ENCODE results near the gene FHIT. TPM values are rescaled to one million over a fixed set of nuclear protein-coding genes. Genes with fewer than 3 reads are reported as not detected.

Gene FHIT
- total RNA-seq, 2 donors from 2014 or later, result 10.4 to 15.8 TPM

GRCh38 chr3:59795756-59796155, 1455.5 kb downstream of the FHIT start:
- no peaks in the 10 kb centered on the region for H3K4me1 ChIP-seq
- no peaks in the 10 kb centered on the region for H3K9me3 ChIP-seq
- H3K27ac ChIP-seq, result no peak overlapping the region
- H3K36me3 ChIP-seq (replicated peaks in 1 of 2; ENCODE audit: insufficient read depth in 1 of 2, low read depth in 2 of 2), result no peaks in the 10 kb centered on the region
- ATAC-seq (no peak), DNase-seq (no peak)
- intact Hi-C loops (cut with DNase I), result no loop called here
- no peak overlapping the region for H3K4me3 ChIP-seq
- H3K27me3 ChIP-seq, result no peaks in the 10 kb centered on the region
- TF ChIP-seq POLR2A (IDR thresholded peaks at IDR 0.05) (no peak), CTCF (IDR thresholded peaks at IDR 0.05) (no peak)
- WGBS, 2 donors, result 90 to 91% methylated on average over 7 of the region's 7 CpGs

- H3K36me3 ChIP-seq (replicated peaks in 1 of 2; ENCODE audit: insufficient read depth in 1 of 2, low read depth in 2 of 2), result no peaks in the 10 kb centered on the region
- no peak overlapping the region for H3K27ac ChIP-seq
- ATAC-seq (no peak), DNase-seq (no peak)
- intact Hi-C loops (cut with DNase I), result no loop called here
- 85 to 88% methylated on average over 12 of the region's 12 CpGs for WGBS, 2 donors
- H3K4me1 ChIP-seq, result no peaks in the 10 kb centered on the region
- no peak overlapping the region for H3K4me3 ChIP-seq
- H3K27me3 ChIP-seq, result no peaks in the 10 kb centered on the region
- TF ChIP-seq POLR2A (IDR thresholded peaks at IDR 0.05), result no peak
- TF ChIP-seq CTCF (IDR thresholded peaks at IDR 0.05), result no peak
- H3K9me3 ChIP-seq, result no peaks in the 10 kb centered on the region
Measured at GRCh38 chr3:59793976-59794375, 1457.3 kb downstream of the FHIT start.

- WGBS, 2 donors, result 62 to 77% methylated on average over 3 of the region's 3 CpGs
- H3K4me3 ChIP-seq, result no peak overlapping the region
- DNase-seq, result no peak
- ATAC-seq, result no peak
- TF ChIP-seq CTCF (IDR thresholded peaks at IDR 0.05) (no peak), POLR2A (IDR thresholded peaks at IDR 0.05) (no peak)
- no peak overlapping the region for H3K27ac ChIP-seq
- no peaks in the 10 kb centered on the region for H3K9me3 ChIP-seq
- no peaks in the 10 kb centered on the region for H3K27me3 ChIP-seq
- no peaks in the 10 kb centered on the region for H3K4me1 ChIP-seq
- intact Hi-C loops (cut with DNase I), result no loop called here
- H3K36me3 ChIP-seq (replicated peaks in 1 of 2; ENCODE audit: insufficient read depth in 1 of 2, low read depth in 2 of 2), result no peaks in the 10 kb centered on the region
Measured at GRCh38 chr3:59791774-59792308, 1459.4 kb downstream of the FHIT start.

- intact Hi-C loops (cut with DNase I), result no loop called here
- 70 to 77% methylated on average over 1 of the region's 1 CpG for WGBS, 2 donors
- no peak for ATAC-seq
- Histone ChIP-seq H3K27me3 (no peaks in the 10 kb centered on the region), H3K4me3 (no peak overlapping the region), H3K9me3 (no peaks in the 10 kb centered on the region), H3K27ac (no peak overlapping the region), H3K36me3 (replicated peaks in 1 of 2; ENCODE audit: insufficient read depth in 1 of 2, low read depth in 2 of 2) (no peaks in the 10 kb centered on the region), H3K4me1 (no peaks in the 10 kb centered on the region)
- no peak for TF ChIP-seq CTCF (IDR thresholded peaks at IDR 0.05)
- TF ChIP-seq POLR2A (IDR thresholded peaks at IDR 0.05), result no peak
- DNase-seq, result no peak
Measured at GRCh38 chr3:59790241-59790640, 1461.0 kb downstream of the FHIT start.

- H3K36me3 ChIP-seq (replicated peaks in 1 of 2; ENCODE audit: insufficient read depth in 1 of 2, low read depth in 2 of 2), result no peaks in the 10 kb centered on the region
- no peak for TF ChIP-seq CTCF (IDR thresholded peaks at IDR 0.05)
- no peak for TF ChIP-seq POLR2A (IDR thresholded peaks at IDR 0.05)
- H3K9me3 ChIP-seq, result no peaks in the 10 kb centered on the region
- no peak overlapping the region for H3K4me3 ChIP-seq
- H3K4me1 ChIP-seq, result no peaks in the 10 kb centered on the region
- WGBS, 2 donors, result 96 to 97% methylated on average over 4 of the region's 4 CpGs
- no peak for DNase-seq
- no peak for ATAC-seq
- H3K27me3 ChIP-seq, result no peaks in the 10 kb centered on the region
- intact Hi-C loops (cut with DNase I), result no loop called here
- H3K27ac ChIP-seq, result no peak overlapping the region
Measured at GRCh38 chr3:59788801-59789200, 1462.5 kb downstream of the FHIT start.
